HCT116 (cell line): ENCODE results near the gene ABCB10. TPM values are rescaled to one million over a fixed set of nuclear protein-coding genes. Genes with fewer than 3 reads are reported as not detected.

Experiments used
- ATAC-seq: fragments of 200-7000 bp; cut with Tn5 transposase; 2 replicates; pipeline ENCODE4 v1.9.1; 2020; ENCODE audit warnings: mild to moderate bottlenecking, moderate library complexity
- BruUV-seq: library from RNA; stranded (reverse); fragments of 400-500 nt; replicated peaks from 2 replicates; lab custom pipeline; 2021; lab: Mats Ljungman, UMichigan
- CTCF ChIA-PET: fragments of 300-600 bp; sonication (Branson Sonifier 250); formaldehyde crosslinking; loops from one replicate; lab custom pipeline; 2021; ENCODE audit warnings: antibody characterized with exemption; lab: Charles Lee
- POLR2A ChIA-PET: fragments of 300-600, 350-600 bp; sonication (Branson Sonifier 250); formaldehyde crosslinking; loops from one replicate; lab custom pipeline; 2021; ENCODE audit warnings: antibody characterized with exemption; lab: Charles Lee
- RAD21 ChIA-PET, 2 experiments: fragments of 300-600 bp; sonication (Branson Sonifier 250); formaldehyde crosslinking; loops; one replicate each; lab custom pipeline; 2023; ENCODE audit warnings: low total read pairs in 2 of 2; ENCODE audit not compliant: uncharacterized antibody in 2 of 2, unreplicated experiment in 2 of 2, low non-redundant PET in 1 of 2; lab: Charles Lee
- DNase-seq: peaks from one replicate; pipeline ENCODE4 v3.0.0-alpha.2; 2010; ENCODE audit warnings: low read depth, low spot score
- H2AFZ ChIP-seq: fragments of 200-600 bp; shearing (Covaris generic), sonication (generic); 2 replicates; pipeline ENCODE4 v1.6.1; 2017; ENCODE audit warnings: low read depth, mixed run types, mixed read lengths, antibody characterized with exemption, low read length; ENCODE audit not compliant: poor library complexity, severe bottlenecking
- H3K27ac ChIP-seq: 2 replicates; pipeline ENCODE4 v1.5.1; 2012; ENCODE audit warnings: low read depth, low read length
- H3K27me3 ChIP-seq: fragments of 200-600 bp; sonication (generic); 2 replicates; pipeline ENCODE4 v1.6.1; 2016; ENCODE audit warnings: mixed run types, low read length, mixed read lengths; ENCODE audit not compliant: insufficient read depth
- H3K36me3 ChIP-seq, 2 experiments: fragments of 200-500 bp in 1 of 2; fragments of 200-600 bp in 1 of 2; sonication (Bioruptor generic) in 1 of 2; sonication (generic) in 1 of 2; 2 replicates each; pipeline versions ENCODE4 v1.5.1 to v1.6.1; 2014 to 2016; ENCODE audit warnings: low read length in 2 of 2, inconsistent platforms in 1 of 2, mixed read lengths in 1 of 2, mixed run types in 1 of 2; ENCODE audit not compliant: insufficient read depth in 2 of 2, control insufficient read depth in 1 of 2
- H3K4me1 ChIP-seq, 2 experiments: fragments of 200-600 bp in 1 of 2; sonication (generic) in 1 of 2; 2 replicates each; pipeline versions ENCODE4 v1.5.1 to v1.6.1; 2012 to 2017; ENCODE audit warnings: low read length in 2 of 2, inconsistent platforms in 1 of 2, mild to moderate bottlenecking in 1 of 2, mixed read lengths in 1 of 2, mixed run types in 1 of 2, moderate library complexity in 1 of 2; ENCODE audit not compliant: insufficient read depth in 2 of 2, control insufficient read depth in 1 of 2
- H3K4me2 ChIP-seq: fragments of 200-600 bp; sonication (generic); 2 replicates; pipeline ENCODE4 v1.6.1; 2017; ENCODE audit warnings: mixed run types, low read length, mixed read lengths
- H3K4me3 ChIP-seq, 2 experiments: fragments of 200-600 bp in 1 of 2; sonication (generic) in 1 of 2; replicated peaks in 1 of 2; 2 replicates each; pipeline ENCODE4 v1.5.1; 2011 to 2016; ENCODE audit warnings: low read length in 2 of 2, control low read depth in 1 of 2, low read depth in 1 of 2, mild to moderate bottlenecking in 1 of 2, mixed read lengths in 1 of 2, mixed run types in 1 of 2
- H3K79me2 ChIP-seq: fragments of 200-600 bp; sonication (generic); 2 replicates; pipeline ENCODE4 v1.6.1; 2017; ENCODE audit warnings: mild to moderate bottlenecking, mixed run types, low read length, moderate library complexity, mixed read lengths; ENCODE audit not compliant: insufficient read depth
- H3K9ac ChIP-seq: fragments of 200-600 bp; sonication (generic); 2 replicates; pipeline ENCODE4 v1.6.1; 2016; ENCODE audit warnings: low read length, mixed read lengths
- H3K9me2 ChIP-seq: fragments of 200-600 bp; sonication (generic), shearing (Covaris generic); 2 replicates; pipeline ENCODE4 v1.6.1; 2017; ENCODE audit warnings: mixed run types, mild to moderate bottlenecking, moderate library complexity; ENCODE audit not compliant: insufficient read depth
- H3K9me3 ChIP-seq, 2 experiments: fragments of 200-500 bp in 1 of 2; fragments of 200-600 bp in 1 of 2; sonication (Bioruptor generic) in 1 of 2; sonication (generic) in 1 of 2; 2 replicates each; pipeline ENCODE4 v1.6.1; 2014 to 2017; ENCODE audit warnings: low read length in 2 of 2, mixed read lengths in 2 of 2, inconsistent platforms in 1 of 2, low read depth in 1 of 2, mild to moderate bottlenecking in 1 of 2, mixed run types in 1 of 2, moderate library complexity in 1 of 2; ENCODE audit not compliant: control insufficient read depth in 1 of 2, insufficient read depth in 1 of 2
- H4K20me1 ChIP-seq: fragments of 200-600 bp; sonication (generic), shearing (Covaris generic); 2 replicates; pipeline ENCODE4 v1.6.1; 2017; ENCODE audit warnings: mixed run types, mild to moderate bottlenecking, moderate library complexity; ENCODE audit not compliant: insufficient read depth
- CBX3 ChIP-seq: IDR thresholded peaks from 2 replicates; pipeline ENCODE4 v1.6.1; 2012; ENCODE audit warnings: low read depth
- CEBPB ChIP-seq: IDR thresholded peaks from 2 replicates; pipeline ENCODE4 v1.6.1; 2012; ENCODE audit warnings: low read depth
- EGR1 ChIP-seq: IDR thresholded peaks from 2 replicates; pipeline ENCODE4 v1.6.1; 2012; ENCODE audit warnings: low read depth
- ELF1 ChIP-seq: IDR thresholded peaks from 2 replicates; pipeline ENCODE4 v1.6.1; 2012; ENCODE audit warnings: low read depth, borderline replicate concordance
- EZH2 ChIP-seq: fragments of 200-600 bp; sonication (generic); IDR thresholded peaks from 2 replicates; pipeline ENCODE4 v1.6.1; 2017; ENCODE audit warnings: antibody characterized with exemption, mixed run types
- EZH2phosphoT487 ChIP-seq: fragments of 200-600 bp; IDR thresholded peaks from 2 replicates; pipeline ENCODE4 v1.6.1; 2018; ENCODE audit warnings: antibody characterized with exemption, borderline replicate concordance
- JUND ChIP-seq: IDR thresholded peaks from 2 replicates; pipeline ENCODE4 v1.6.1; 2012
- POLR2A ChIP-seq: IDR thresholded peaks from 2 replicates; pipeline ENCODE4 v1.7.0; 2011; ENCODE audit warnings: borderline replicate concordance; ENCODE audit not compliant: insufficient read depth, insufficient read length; ENCODE audit errors: extremely low read depth
- POLR2AphosphoS5 ChIP-seq: IDR thresholded peaks from 2 replicates; pipeline ENCODE4 v1.6.1; 2011; ENCODE audit warnings: mild to moderate bottlenecking, low read depth, low read length, moderate library complexity
- RAD21 ChIP-seq: IDR thresholded peaks from 2 replicates; pipeline ENCODE4 v1.6.1; 2012; ENCODE audit warnings: low read depth, mild to moderate bottlenecking
- SIN3A ChIP-seq: IDR thresholded peaks from 2 replicates; pipeline ENCODE4 v1.6.1; 2012; ENCODE audit warnings: low read depth
- SP1 ChIP-seq: IDR thresholded peaks from 2 replicates; pipeline ENCODE4 v1.6.1; 2012; ENCODE audit warnings: low read depth
- SRF ChIP-seq: IDR thresholded peaks from 2 replicates; pipeline ENCODE4 v1.6.1; 2012; ENCODE audit warnings: low read depth
- TCF7L2 ChIP-seq: IDR thresholded peaks from 2 replicates; pipeline ENCODE4 v1.7.0; 2011; ENCODE audit warnings: borderline replicate concordance, inconsistent platforms; ENCODE audit not compliant: insufficient read depth, insufficient read length; ENCODE audit errors: extremely low read depth
- YY1 ChIP-seq: IDR thresholded peaks from 2 replicates; pipeline ENCODE4 v1.6.1; 2011; ENCODE audit warnings: low read length, low read depth, moderate library complexity, mild to moderate bottlenecking; ENCODE audit not compliant: insufficient replicate concordance; ENCODE audit errors: extremely low read depth
- intact Hi-C: fragments of 100-400 bp; cut with micrococcal nuclease; formaldehyde crosslinking; loops from 2 replicates; pipeline ENCODE4 v1.10.0; 2022
- total RNA-seq: library from RNA; stranded (reverse); gene quantifications from one replicate; pipeline ENCODE4 v1.2.1, GENCODE V29; 2021; ENCODE audit not compliant: unreplicated experiment
- TF ChIP-seq, protein P1 (sequence below), 3 experiments: fragments of 200-600 bp in 1 of 3; sonication (generic) in 1 of 3; IDR thresholded peaks in 2 of 3; conservative IDR thresholded peaks in 1 of 3; 2 replicates each; pipeline ENCODE4 v1.5.1; 2012 to 2017; ENCODE audit warnings: low read depth in 2 of 3, low read length in 2 of 3, antibody characterized with exemption in 1 of 3, borderline replicate concordance in 1 of 3, control low read depth in 1 of 3, mild to moderate bottlenecking in 1 of 3, mixed read lengths in 1 of 3, mixed run types in 1 of 3, moderate library complexity in 1 of 3; ENCODE audit not compliant: insufficient read depth in 1 of 3

Gene ABCB10
- total RNA-seq, 1 experiment from 2014 or later = 20.3 TPM

DNA sequence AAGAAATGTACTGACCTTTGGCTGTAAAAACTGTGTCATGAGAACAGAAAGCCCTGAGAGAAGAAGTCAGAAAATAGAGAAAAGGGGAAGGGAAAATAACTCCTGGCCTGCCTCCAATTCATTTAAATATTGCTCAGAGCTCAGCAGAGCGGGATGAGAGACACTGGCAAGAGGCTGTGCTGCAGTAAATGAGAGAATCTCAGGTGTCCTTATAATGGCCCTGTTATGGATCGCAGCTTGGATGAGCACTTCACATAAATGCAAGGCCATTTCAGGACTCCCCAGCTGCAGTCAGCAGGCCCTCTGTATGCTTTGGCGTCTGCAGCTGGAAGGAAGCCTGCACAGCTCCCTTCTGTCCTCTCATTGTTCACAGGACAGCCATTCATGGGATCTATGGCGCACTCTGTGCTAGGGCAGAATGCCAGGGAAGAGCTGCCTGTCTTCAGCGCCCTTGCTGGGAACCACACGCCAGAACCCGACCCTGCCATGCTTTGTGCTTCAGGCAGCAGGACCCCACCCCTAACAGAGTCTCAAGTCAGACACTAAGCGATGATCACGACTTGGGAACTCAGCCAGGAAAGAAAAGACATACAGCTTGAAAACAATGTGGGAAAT lies 20.7 kb upstream of the ABCB10 start:
- ChIA-PET RAD21 (no interaction called here), CTCF (no interaction called here), POLR2A (no interaction called here)
- no TSS peak for BruUV-seq
- Histone ChIP-seq H3K27ac (no peak overlapping the region), H3K9me2 (no peaks in the 10 kb centered on the region), H3K4me1 (no peaks in the 10 kb centered on the region), H2AFZ (no peak overlapping the region), H3K9me3 (no peaks in the 10 kb centered on the region), H3K36me3 (no peaks in the 10 kb centered on the region), H4K20me1 (no peaks in the 10 kb centered on the region), H3K4me3 (no peak overlapping the region), H3K4me2 (no peak overlapping the region), H3K79me2 (no peaks in the 10 kb centered on the region), H3K27me3 (no peaks in the 10 kb centered on the region), H3K9ac (no peak overlapping the region)
- DNase-seq (no peak), ATAC-seq (no peak)
- intact Hi-C loops = no loop called here
- TF ChIP-seq EZH2 (no peak), EGR1 (no peak), ELF1 (no peak), CEBPB (no peak), SIN3A (no peak)

DNA sequence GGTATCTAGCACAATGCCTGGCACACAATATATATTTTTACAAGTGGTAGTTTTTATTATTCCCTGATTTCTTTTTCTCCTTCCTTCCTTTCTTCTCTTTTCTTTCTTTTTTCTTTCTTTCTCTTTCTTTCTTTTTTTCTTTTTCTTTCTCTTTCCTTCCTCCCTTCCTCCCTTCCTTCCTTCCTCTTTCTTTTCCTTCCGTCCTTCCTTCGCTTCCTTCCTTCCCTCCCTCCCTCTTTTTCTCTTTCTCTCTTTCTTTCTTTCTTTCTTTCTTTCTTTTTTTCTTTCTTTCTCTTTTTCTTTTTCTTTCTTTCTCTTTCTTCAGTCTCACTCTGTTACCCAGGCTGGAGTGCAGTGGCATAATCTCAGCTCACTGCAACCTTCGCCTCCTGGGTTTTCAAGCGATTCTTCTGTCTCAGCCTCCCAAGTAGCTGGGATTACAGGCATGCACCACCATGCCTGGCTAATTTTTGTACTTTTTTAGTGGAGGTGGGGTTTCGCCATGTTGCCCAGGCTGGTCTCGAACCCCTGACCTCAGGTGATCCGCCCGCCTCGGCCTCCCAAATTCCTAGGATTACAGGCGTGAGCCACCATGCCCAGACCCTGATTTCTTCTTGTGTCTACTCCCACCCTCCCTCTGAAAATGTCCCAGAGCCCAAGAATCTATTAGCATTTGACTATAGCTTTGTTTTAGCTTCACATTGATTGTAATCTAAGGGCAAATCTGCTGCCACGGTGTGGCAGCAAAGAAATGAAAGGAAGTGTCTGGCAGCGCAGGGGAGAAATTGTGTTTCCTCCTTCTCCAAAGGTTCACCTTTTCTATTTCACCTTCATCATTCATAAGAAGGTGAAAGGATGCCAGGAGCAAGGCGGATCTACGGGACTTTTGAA lies 19.9 kb upstream of the ABCB10 start:
- H2AFZ ChIP-seq = no peak overlapping the region
- CTCF ChIA-PET = no interaction called here
- no peak for ATAC-seq

More for the DNA sequence above, 19.9 kb upstream of the ABCB10 start:
- TF ChIP-seq SP1 (no peak), POLR2AphosphoS5 (no peak), POLR2A (no peak), SRF (no peak), EZH2phosphoT487 (no peak), ELF1 (no peak), JUND (no peak), EZH2 (no peak), YY1 (no peak), TCF7L2 (no peak), CBX3 (no peak), EGR1 (no peak), RAD21 (no peak)
- TF ChIP-seq, protein P1, sequence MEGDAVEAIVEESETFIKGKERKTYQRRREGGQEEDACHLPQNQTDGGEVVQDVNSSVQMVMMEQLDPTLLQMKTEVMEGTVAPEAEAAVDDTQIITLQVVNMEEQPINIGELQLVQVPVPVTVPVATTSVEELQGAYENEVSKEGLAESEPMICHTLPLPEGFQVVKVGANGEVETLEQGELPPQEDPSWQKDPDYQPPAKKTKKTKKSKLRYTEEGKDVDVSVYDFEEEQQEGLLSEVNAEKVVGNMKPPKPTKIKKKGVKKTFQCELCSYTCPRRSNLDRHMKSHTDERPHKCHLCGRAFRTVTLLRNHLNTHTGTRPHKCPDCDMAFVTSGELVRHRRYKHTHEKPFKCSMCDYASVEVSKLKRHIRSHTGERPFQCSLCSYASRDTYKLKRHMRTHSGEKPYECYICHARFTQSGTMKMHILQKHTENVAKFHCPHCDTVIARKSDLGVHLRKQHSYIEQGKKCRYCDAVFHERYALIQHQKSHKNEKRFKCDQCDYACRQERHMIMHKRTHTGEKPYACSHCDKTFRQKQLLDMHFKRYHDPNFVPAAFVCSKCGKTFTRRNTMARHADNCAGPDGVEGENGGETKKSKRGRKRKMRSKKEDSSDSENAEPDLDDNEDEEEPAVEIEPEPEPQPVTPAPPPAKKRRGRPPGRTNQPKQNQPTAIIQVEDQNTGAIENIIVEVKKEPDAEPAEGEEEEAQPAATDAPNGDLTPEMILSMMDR (IDR thresholded peaks at IDR 0.05 in 2 of 3, conservative IDR thresholded peaks at IDR 0.05 in 1 of 3; ENCODE audit: borderline replicate concordance in 1 of 3, insufficient read depth in 1 of 3, low read depth in 2 of 3, low read length in 2 of 3) = no peak
- no peak for DNase-seq
- no peaks in the 10 kb centered on the region for H3K27me3 ChIP-seq
- no TSS peak for BruUV-seq
- no peaks in the 10 kb centered on the region for H3K9me2 ChIP-seq
- H3K36me3 ChIP-seq = no peaks in the 10 kb centered on the region
- H3K27ac ChIP-seq = no peak overlapping the region
- ChIA-PET RAD21 (no interaction called here), POLR2A (no interaction called here)
- H3K4me3 ChIP-seq = no peak overlapping the region
- intact Hi-C loops = no loop called here
- no peaks in the 10 kb centered on the region for H3K4me1 ChIP-seq
- no peak overlapping the region for H3K9ac ChIP-seq
- H3K79me2 ChIP-seq = no peaks in the 10 kb centered on the region
- no peak overlapping the region for H3K4me2 ChIP-seq
- no peaks in the 10 kb centered on the region for H3K9me3 ChIP-seq
- H4K20me1 ChIP-seq = no peaks in the 10 kb centered on the region
